B cell (primary cell): ENCODE results near the gene TCF3. TPM values are rescaled to one million over a fixed set of nuclear protein-coding genes. Genes with fewer than 3 reads are reported as not detected.
A peak's percentile ranks its signal among the peaks of the same experiment; 100 is the strongest.

ENCODE experiments used
- ATAC-seq: fragments of 200-7000 bp; cut with Tn5 transposase; one replicate; pipeline ENCODE4 v1.10.0; 2021; ENCODE audit warnings: low read depth, mild to moderate bottlenecking, moderate number of reproducible peaks, moderate library complexity
- CTCF ChIA-PET: fragments of 350-600 bp; sonication (Branson Sonifier 250); formaldehyde crosslinking; loops from one replicate; lab custom pipeline; 2021; ENCODE audit warnings: antibody characterized with exemption, inconsistent platforms; lab: Charles Lee
- POLR2A ChIA-PET: fragments of 350-600 bp; sonication (Branson Sonifier 250); formaldehyde crosslinking; loops from one replicate; lab custom pipeline; 2021; ENCODE audit warnings: antibody characterized with exemption; lab: Charles Lee
- DNase-seq: peaks from one replicate; pipeline ENCODE4 v3.0.0; 2013
- H2AFZ ChIP-seq: 2 replicates; pipeline ENCODE4 v1.6.1; 2012; ENCODE audit warnings: mild to moderate bottlenecking, low read depth, low read length; ENCODE audit not compliant: insufficient read depth, poor library complexity, severe bottlenecking
- H3K27ac ChIP-seq, 2 donors: 1 replicate in 1 of 2; 2 replicates in 1 of 2; pipeline ENCODE4 v1.5.1; 2012 to 2013; ENCODE audit warnings: low read length in 2 of 2, mild to moderate bottlenecking in 2 of 2, moderate library complexity in 1 of 2
- H3K27me3 ChIP-seq, 4 experiments: fragments of 200-600 bp in 1 of 4; sonication (generic) in 1 of 4; replicated peaks in 1 of 4; 1 replicate in 2 of 4; 2 replicates in 2 of 4; pipeline versions ENCODE4 v1.6.1 to v1.7.0; 2013 to 2016; ENCODE audit warnings: low read length in 3 of 4, mild to moderate bottlenecking in 2 of 4, mixed read lengths in 1 of 4, moderate library complexity in 1 of 4; ENCODE audit not compliant: insufficient read depth in 4 of 4, control insufficient read depth in 3 of 4; ENCODE audit errors: control extremely low read depth in 1 of 4
- H3K36me3 ChIP-seq, 2 experiments: replicated peaks in 1 of 2; 1 replicate in 1 of 2; 2 replicates in 1 of 2; pipeline versions ENCODE4 v1.6.1 to v1.7.1; 2013; ENCODE audit warnings: low read length in 1 of 2; ENCODE audit not compliant: insufficient read depth in 2 of 2, control insufficient read depth in 1 of 2; ENCODE audit errors: control extremely low read depth in 1 of 2, extremely low read depth in 1 of 2
- H3K4me1 ChIP-seq, 2 donors: fragments of 200-600 bp in 1 of 2; sonication (generic) in 1 of 2; 1 replicate in 1 of 2; 2 replicates in 1 of 2; pipeline versions ENCODE4 v1.5.1 to v1.6.1; 2013 to 2017; ENCODE audit warnings: low read length in 2 of 2; ENCODE audit not compliant: control insufficient read depth in 2 of 2, insufficient read depth in 2 of 2
- H3K4me2 ChIP-seq: replicated peaks from 2 replicates; pipeline ENCODE3; 2012; ENCODE audit warnings: mild to moderate bottlenecking, low read depth, low read length; ENCODE audit not compliant: poor library complexity, severe bottlenecking
- H3K4me3 ChIP-seq, 5 experiments: fragments of 200-600 bp in 1 of 5; sonication (generic) in 1 of 5; 1 replicate in 3 of 5; 2 replicates in 2 of 5; pipeline versions ENCODE4 v1.5.1 to v1.7.0; 2011 to 2016; ENCODE audit warnings: low read length in 4 of 5, mild to moderate bottlenecking in 4 of 5, low read depth in 2 of 5, control low read depth in 1 of 5, moderate library complexity in 1 of 5; ENCODE audit not compliant: insufficient read depth in 1 of 5; ENCODE audit errors: control extremely low read depth in 1 of 5, extremely low read depth in 1 of 5
- H3K79me2 ChIP-seq: fragments of 200-600 bp; sonication (generic); one replicate; pipeline ENCODE4 v1.6.0; 2016; ENCODE audit warnings: low read length; ENCODE audit not compliant: control insufficient read depth, insufficient read depth
- H3K9ac ChIP-seq: fragments of 200-600 bp; sonication (generic); 2 replicates; pipeline ENCODE4 v1.6.1; 2017; ENCODE audit warnings: mild to moderate bottlenecking, low read length, moderate library complexity
- H3K9me3 ChIP-seq, 3 donors: one replicate each; pipeline versions ENCODE4 v1.6.1 to v1.7.1; 2013; ENCODE audit warnings: low read length in 2 of 3; ENCODE audit not compliant: control insufficient read depth in 2 of 3, insufficient read depth in 1 of 3; ENCODE audit errors: control extremely low read depth in 1 of 3
- H4K20me1 ChIP-seq: 2 replicates; pipeline ENCODE4 v1.6.0; 2012; ENCODE audit warnings: mild to moderate bottlenecking, low read length; ENCODE audit not compliant: insufficient read depth, control insufficient read depth, poor library complexity, severe bottlenecking
- H3K27ac Mint-ChIP-seq: one replicate; pipeline ENCODE4 v1.8.0; 2021; ENCODE audit warnings: mixed read lengths
- H3K27me3 Mint-ChIP-seq: one replicate; pipeline ENCODE4 v1.8.0; 2021; ENCODE audit warnings: mixed read lengths
- H3K4me1 Mint-ChIP-seq: one replicate; pipeline ENCODE4 v1.8.0; 2021; ENCODE audit warnings: mixed read lengths
- H3K4me3 Mint-ChIP-seq: one replicate; pipeline ENCODE4 v1.8.0; 2021; ENCODE audit warnings: mixed read lengths
- H3K9me3 Mint-ChIP-seq: one replicate; pipeline ENCODE4 v1.8.0; 2022; ENCODE audit warnings: mixed read lengths; ENCODE audit not compliant: insufficient read depth
- CTCF ChIP-seq: fragments of 200-600 bp; IDR thresholded peaks from one replicate; pipeline ENCODE4 v1.8.0; 2022; ENCODE audit warnings: antibody characterized with exemption, mild to moderate bottlenecking
- EZH2 ChIP-seq: IDR thresholded peaks from 2 replicates; pipeline ENCODE4 v1.6.1; 2012; ENCODE audit warnings: borderline replicate concordance, low read depth, mild to moderate bottlenecking, moderate library complexity, low read length; ENCODE audit not compliant: insufficient read depth, poor library complexity, severe bottlenecking
- whole genome bisulfite sequencing: methylation state at CpG from one replicate; pipeline ENCODE4 v1.1.5; 2013; ENCODE audit warnings: missing lambda C conversion rate; ENCODE audit not compliant: insufficient coverage; 5-methylcytosine and 5-hydroxymethylcytosine counted together
- intact Hi-C: fragments of 100-400 bp; cut with micrococcal nuclease; formaldehyde crosslinking; loops from one replicate; pipeline ENCODE4 v1.10.0; 2022
- polyA plus RNA-seq: library from polyadenylated mRNA; depleted of rRNA; stranded (reverse); fragments of >200 nt; gene quantifications from 2 replicates; pipeline ENCODE4 v1.2.3, GENCODE V29; 2012
- total RNA-seq, 2 donors: library from RNA; stranded (reverse); fragments of 120-200 nt in 1 of 2; gene quantifications; 1 replicate in 1 of 2; 2 replicates in 1 of 2; pipeline versions ENCODE4 v1.2.3 to v1.2.4, GENCODE V29; 2013 to 2022

The TCF3 gene
- total and polyA plus RNA-seq, 2 donors (not counting 1 experiment from before 2014, with no cell fraction given), result 278 to 588 TPM

- Mint-ChIP-seq H3K27me3 (peaks cover 3% of the 10 kb centered on the region), H3K9me3 (no peaks in the 10 kb centered on the region), H3K27ac (peak within 1 kb of the TSS; percentile 41), H3K4me3 (peak within 1 kb of the TSS; percentile 66), H3K4me1 (peaks cover 2% of the 10 kb centered on the region)
- peak within 1 kb of the TSS; percentile 29 for H3K9ac ChIP-seq
- H4K20me1 ChIP-seq, result peaks cover 5% of the 10 kb centered on the region
- peak; percentile 94 for ATAC-seq
- TF ChIP-seq CTCF (no peak), EZH2 (no peak)
- peaks cover 0 to 18% (median 0%) of the 10 kb centered on the region in 4 experiments for H3K27me3 ChIP-seq
- 8% methylated on average over 63 of the region's 63 CpGs for WGBS
- H3K4me3 ChIP-seq, result peak within 1 kb of the TSS in 3 of 5 experiments; percentile 29 to 56 (median 38)
- H2AFZ ChIP-seq, result peak within 1 kb of the TSS; percentile 62
- peak within 1 kb of the TSS; percentile 85 for H3K4me2 ChIP-seq
- no peaks in the 10 kb centered on the region for H3K9me3 ChIP-seq
- H3K27ac ChIP-seq, result no peak within 1 kb of the TSS
- H3K79me2 ChIP-seq, result peaks cover 3% of the 10 kb centered on the region
- peak; percentile 90 for DNase-seq
- H3K36me3 ChIP-seq, result no peaks in the 10 kb centered on the region
- intact Hi-C loops, result loop anchor here (1.0 kb wide), 4 partner anchors 24 to 244 kb away; partner anchors contain the start of genes ATP8B3, MBD3 and PCSK4
- ChIA-PET POLR2A (no interaction called here), CTCF (interaction anchor here (0.7 kb wide), 2 partner anchors 166 to 907 kb away, joined by 3 to 4 read pairs; partner anchors contain the start of gene GADD45B)
- peaks cover 11 to 13% of the 10 kb centered on the region in 2 donors for H3K4me1 ChIP-seq
Observed at GRCh38 chr19:1568320-1569019, 83.9 kb downstream of the TCF3 start, which contains the start of gene MEX3D. Gene MEX3D, minus strand, starts transcription at chr19:1568325. Its CDS starts 267 bp downstream, at chr19:1568058.

GRCh38 chr19:1567848-1568227 lies 84.6 kb downstream of the TCF3 start:
- Histone ChIP-seq H3K79me2 (peaks cover 3% of the 10 kb centered on the region), H3K4me2 (peak overlapping the region; percentile 85), H4K20me1 (peaks cover 5% of the 10 kb centered on the region), H3K27me3 (peaks cover 0 to 18% (median 0%) of the 10 kb centered on the region in 4 experiments), H3K36me3 (no peaks in the 10 kb centered on the region), H3K4me1 (peaks cover 11 to 13% of the 10 kb centered on the region in 2 donors), H3K27ac (no peak overlapping the region), H3K4me3 (no peak overlapping the region), H3K9ac (no peak overlapping the region), H2AFZ (no peak overlapping the region), H3K9me3 (no peaks in the 10 kb centered on the region)
- H3K27ac Mint-ChIP-seq, result no peak overlapping the region
- H3K4me1 Mint-ChIP-seq, result peaks cover 2% of the 10 kb centered on the region
- H3K4me3 Mint-ChIP-seq, result no peak overlapping the region
- TF ChIP-seq CTCF, result no peak
- no peak for TF ChIP-seq EZH2
- DNase-seq, result no peak
- ChIA-PET POLR2A (no interaction called here), CTCF (no interaction called here)
- intact Hi-C loops, result loop anchor here (1.0 kb wide), 4 partner anchors 24 to 244 kb away; partner anchors contain the start of genes ATP8B3, MBD3 and PCSK4
- WGBS, result under 1% methylated on average over 70 of the region's 73 CpGs
- no peaks in the 10 kb centered on the region for H3K9me3 Mint-ChIP-seq
- peaks cover 3% of the 10 kb centered on the region for H3K27me3 Mint-ChIP-seq
- peak; percentile 44 for ATAC-seq
